H9 (cell line): ENCODE data around the gene PTAR1. TPM values are rescaled to one million over a fixed set of nuclear protein-coding genes. Genes with fewer than 3 reads are reported as not detected.

Experiments
- DNase-seq: peaks from one replicate; pipeline ENCODE4 v3.0.0-alpha.2; 2017
- H2AFZ ChIP-seq: one replicate; pipeline ENCODE4 v1.6.1; 2013; ENCODE audit warnings: mild to moderate bottlenecking, low read length, control low read depth, moderate library complexity
- H2AK5ac ChIP-seq: 2 replicates; pipeline ENCODE4 v1.6.1; 2013; ENCODE audit warnings: low read length, control low read depth, mixed read lengths; ENCODE audit not compliant: insufficient read length
- H2BK120ac ChIP-seq: one replicate; pipeline ENCODE4 v1.6.1; 2013; ENCODE audit warnings: low read depth, mild to moderate bottlenecking, low read length, control low read depth, inconsistent platforms; ENCODE audit not compliant: poor library complexity, severe bottlenecking
- H2BK12ac ChIP-seq: 2 replicates; pipeline ENCODE4 v1.6.1; 2013; ENCODE audit warnings: low read length, control low read depth, mixed read lengths, low read depth; ENCODE audit not compliant: insufficient read length
- H2BK15ac ChIP-seq: 2 replicates; pipeline ENCODE4 v1.6.1; 2013; ENCODE audit warnings: low read depth, low read length, control low read depth
- H2BK20ac ChIP-seq: one replicate; pipeline ENCODE4 v1.6.1; 2013; ENCODE audit warnings: low read depth, mild to moderate bottlenecking, low read length, control low read depth, inconsistent platforms; ENCODE audit not compliant: poor library complexity, severe bottlenecking
- H2BK5ac ChIP-seq: 2 replicates; pipeline ENCODE4 v1.6.1; 2013; ENCODE audit warnings: low read length, control low read depth, mixed read lengths; ENCODE audit not compliant: insufficient read length
- H3K14ac ChIP-seq: 2 replicates; pipeline ENCODE4 v1.6.1; 2013; ENCODE audit warnings: low read length, control low read depth; ENCODE audit not compliant: insufficient read depth
- H3K18ac ChIP-seq: 2 replicates; pipeline ENCODE4 v1.6.1; 2013; ENCODE audit warnings: low read depth, mild to moderate bottlenecking, mixed read lengths, low read length, control low read depth; ENCODE audit not compliant: insufficient read length
- H3K23ac ChIP-seq: 2 replicates; pipeline ENCODE4 v1.6.1; 2013; ENCODE audit warnings: low read length, control low read depth, mixed read lengths, low read depth; ENCODE audit not compliant: insufficient read length
- H3K23me2 ChIP-seq: 2 replicates; pipeline ENCODE4 v1.6.1; 2013; ENCODE audit warnings: low read depth, mild to moderate bottlenecking, mixed read lengths, low read length, control low read depth; ENCODE audit not compliant: insufficient read length, poor library complexity, severe bottlenecking
- H3K27ac ChIP-seq: 2 replicates; pipeline ENCODE4 v1.5.1; 2013; ENCODE audit warnings: low read length, control low read depth, mixed read lengths, low read depth; ENCODE audit not compliant: insufficient read length
- H3K27me3 ChIP-seq: 2 replicates; pipeline ENCODE4 v1.6.1; 2013; ENCODE audit warnings: low read length, control low read depth, inconsistent platforms; ENCODE audit not compliant: insufficient read depth
- H3K4ac ChIP-seq: 2 replicates; pipeline ENCODE4 v1.6.1; 2013; ENCODE audit warnings: low read depth, mild to moderate bottlenecking, control low read depth, inconsistent platforms, low read length, moderate library complexity
- H3K4me1 ChIP-seq: 2 replicates; pipeline ENCODE4 v1.6.1; 2013; ENCODE audit warnings: low read length, control low read depth, inconsistent platforms; ENCODE audit not compliant: insufficient read depth
- H3K4me2 ChIP-seq: 2 replicates; pipeline ENCODE4 v1.6.1; 2013; ENCODE audit warnings: low read length, control low read depth, mixed read lengths; ENCODE audit not compliant: insufficient read length, insufficient read depth
- H3K56ac ChIP-seq: 2 replicates; pipeline ENCODE4 v1.6.1; 2013; ENCODE audit warnings: low read depth, mild to moderate bottlenecking, mixed read lengths, low read length, control low read depth; ENCODE audit not compliant: insufficient read length
- H3K79me1 ChIP-seq: 2 replicates; pipeline ENCODE4 v1.6.1; 2013; ENCODE audit warnings: low read depth, mild to moderate bottlenecking, moderate library complexity, low read length, control low read depth, inconsistent platforms; ENCODE audit not compliant: insufficient read depth, poor library complexity, severe bottlenecking
- H3K79me2 ChIP-seq: 2 replicates; pipeline ENCODE4 v1.6.1; 2013; ENCODE audit warnings: low read length, control low read depth, inconsistent platforms; ENCODE audit not compliant: insufficient read depth
- H3K9ac ChIP-seq: 2 replicates; pipeline ENCODE4 v1.6.1; 2013; ENCODE audit warnings: low read length, control low read depth, mixed read lengths; ENCODE audit not compliant: insufficient read length; ENCODE audit errors: extremely low read depth
- H3K9me3 ChIP-seq: one replicate; pipeline ENCODE4 v1.6.1; 2013; ENCODE audit warnings: low read depth, low read length, inconsistent platforms; ENCODE audit not compliant: control insufficient read depth
- H3T11ph ChIP-seq: one replicate; pipeline ENCODE4 v1.6.1; 2013; ENCODE audit warnings: mild to moderate bottlenecking, low read length, control low read depth, inconsistent platforms
- H4K20me1 ChIP-seq: one replicate; pipeline ENCODE4 v1.6.1; 2013; ENCODE audit not compliant: control insufficient read depth, insufficient read length, insufficient read depth
- H4K5ac ChIP-seq: 2 replicates; pipeline ENCODE4 v1.6.1; 2013; ENCODE audit warnings: low read depth, mild to moderate bottlenecking, mixed read lengths, low read length, control low read depth; ENCODE audit not compliant: insufficient read length
- H4K8ac ChIP-seq: replicated peaks from 2 replicates; pipeline ENCODE4 v1.6.1; 2013; ENCODE audit warnings: low read length, control low read depth, mixed read lengths, low read depth; ENCODE audit not compliant: insufficient read length
- H4K91ac ChIP-seq: 2 replicates; pipeline ENCODE4 v1.6.1; 2013; ENCODE audit warnings: low read depth, mild to moderate bottlenecking, moderate library complexity, mixed read lengths, low read length, control low read depth; ENCODE audit not compliant: insufficient read length
- H3K27ac Mint-ChIP-seq, 3 experiments: 2 replicates in 2 of 3; 3 replicates in 1 of 3; pipeline ENCODE4 v1.8.0; 2020 to 2021; ENCODE audit warnings: mixed read lengths in 3 of 3, mild to moderate bottlenecking in 1 of 3, moderate library complexity in 1 of 3
- H3K27me3 Mint-ChIP-seq: 2 replicates; pipeline ENCODE4 v1.8.0; 2021; ENCODE audit warnings: low read depth, mild to moderate bottlenecking, moderate library complexity, mixed read lengths
- H3K36me3 Mint-ChIP-seq, 3 experiments: 2 replicates in 2 of 3; 3 replicates in 1 of 3; pipeline ENCODE4 v1.8.0; 2020 to 2021; ENCODE audit warnings: low read depth in 3 of 3, mixed read lengths in 3 of 3; ENCODE audit not compliant: insufficient read depth in 1 of 3
- H3K4me1 Mint-ChIP-seq, 2 experiments: 2 replicates each; pipeline ENCODE4 v1.8.0; 2020; ENCODE audit warnings: mixed read lengths in 2 of 2
- H3K4me3 Mint-ChIP-seq, 2 experiments: 2 replicates in 1 of 2; 3 replicates in 1 of 2; pipeline ENCODE4 v1.8.0; 2020 to 2021; ENCODE audit warnings: mild to moderate bottlenecking in 2 of 2, mixed read lengths in 2 of 2, moderate library complexity in 1 of 2
- H3K9me3 Mint-ChIP-seq, 2 experiments: 2 replicates in 1 of 2; 3 replicates in 1 of 2; pipeline ENCODE4 v1.8.0; 2020; ENCODE audit warnings: mild to moderate bottlenecking in 2 of 2, mixed read lengths in 2 of 2, moderate library complexity in 1 of 2
- WGBS: extraction: QIAGEN DNeasy Blood & Tissue Kit; methylation state at CpG from one replicate; pipeline ENCODE4 v1.1.7; 2013; ENCODE audit warnings: missing lambda C conversion rate, low lambda C conversion rate, mixed read lengths; ENCODE audit not compliant: insufficient read length; ENCODE audit errors: extremely low coverage; 5-methylcytosine and 5-hydroxymethylcytosine counted together
- total RNA-seq: library from RNA; stranded (reverse); gene quantifications from 2 replicates; pipeline ENCODE4 v1.2.1, GENCODE V29; 2021
- TF ChIP-seq, protein P1 (sequence below): fragments of 200-600 bp; sonication (generic); conservative IDR thresholded peaks from 3 replicates; pipeline ENCODE4 v1.8.0; 2021; ENCODE audit warnings: antibody characterized with exemption, mild to moderate bottlenecking

Gene PTAR1
- total RNA-seq, 1 experiment from 2014 or later, result 117 TPM

DNA sequence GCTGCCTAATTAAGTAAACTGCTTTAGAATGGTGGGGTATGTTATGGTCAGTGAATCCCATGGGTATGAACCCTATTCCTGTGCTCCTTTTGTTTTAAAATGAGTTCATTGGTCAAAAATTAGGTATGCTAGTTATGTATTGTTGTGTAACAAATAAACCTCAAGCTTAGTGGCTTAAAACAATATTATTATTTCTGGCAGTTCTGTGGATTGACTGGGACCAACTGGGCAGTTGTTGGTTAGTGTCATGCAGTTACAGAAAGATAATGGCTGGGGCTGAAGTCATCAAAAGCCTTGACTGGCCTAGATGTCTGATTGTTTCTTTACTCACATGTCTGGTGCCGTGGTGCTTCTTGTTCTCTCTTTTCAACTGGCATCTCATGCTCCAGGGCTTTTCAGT, 8.9 kb upstream of the PTAR1 start:
- Histone ChIP-seq H3K14ac (no peak overlapping the region), H4K5ac (no peak overlapping the region), H3K56ac (no peak overlapping the region), H4K20me1 (no peaks in the 10 kb centered on the region), H3K27me3 (no peaks in the 10 kb centered on the region), H2BK15ac (no peak overlapping the region), H3K9me3 (no peaks in the 10 kb centered on the region), H2BK120ac (no peak overlapping the region), H4K8ac (no peak overlapping the region), H3K23ac (no peak overlapping the region), H2BK20ac (no peak overlapping the region), H3K4ac (no peak overlapping the region), H2AFZ (no peak overlapping the region), H4K91ac (no peak overlapping the region), H3K27ac (no peak overlapping the region), H3K79me1 (no peaks in the 10 kb centered on the region), H2BK5ac (no peak overlapping the region), H3K18ac (no peak overlapping the region), H2BK12ac (no peak overlapping the region), H3K23me2 (no peaks in the 10 kb centered on the region), H3K4me1 (no peaks in the 10 kb centered on the region; the same call in 1 of the 2 replicates), H3K79me2 (no peaks in the 10 kb centered on the region), H3K4me2 (no peak overlapping the region), H3K9ac (no peak overlapping the region), H3T11ph (no peak overlapping the region), H2AK5ac (no peak overlapping the region)
- Mint-ChIP-seq H3K9me3 (peaks cover 0 to 5% of the 10 kb centered on the region in 2 experiments; a peak in 2 of 5 replicates), H3K4me3 (no peak overlapping the region), H3K36me3 (peaks cover 0 to 7% (median 0%) of the 10 kb centered on the region in 3 experiments; a peak in 3 of 7 replicates), H3K27me3 (no peaks in the 10 kb centered on the region), H3K4me1 (peaks cover 15 to 17% of the 10 kb centered on the region in 2 experiments), H3K27ac (no peak overlapping the region)
- no peak for DNase-seq
- TF ChIP-seq, protein P1, sequence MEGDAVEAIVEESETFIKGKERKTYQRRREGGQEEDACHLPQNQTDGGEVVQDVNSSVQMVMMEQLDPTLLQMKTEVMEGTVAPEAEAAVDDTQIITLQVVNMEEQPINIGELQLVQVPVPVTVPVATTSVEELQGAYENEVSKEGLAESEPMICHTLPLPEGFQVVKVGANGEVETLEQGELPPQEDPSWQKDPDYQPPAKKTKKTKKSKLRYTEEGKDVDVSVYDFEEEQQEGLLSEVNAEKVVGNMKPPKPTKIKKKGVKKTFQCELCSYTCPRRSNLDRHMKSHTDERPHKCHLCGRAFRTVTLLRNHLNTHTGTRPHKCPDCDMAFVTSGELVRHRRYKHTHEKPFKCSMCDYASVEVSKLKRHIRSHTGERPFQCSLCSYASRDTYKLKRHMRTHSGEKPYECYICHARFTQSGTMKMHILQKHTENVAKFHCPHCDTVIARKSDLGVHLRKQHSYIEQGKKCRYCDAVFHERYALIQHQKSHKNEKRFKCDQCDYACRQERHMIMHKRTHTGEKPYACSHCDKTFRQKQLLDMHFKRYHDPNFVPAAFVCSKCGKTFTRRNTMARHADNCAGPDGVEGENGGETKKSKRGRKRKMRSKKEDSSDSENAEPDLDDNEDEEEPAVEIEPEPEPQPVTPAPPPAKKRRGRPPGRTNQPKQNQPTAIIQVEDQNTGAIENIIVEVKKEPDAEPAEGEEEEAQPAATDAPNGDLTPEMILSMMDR, result no peak
- no CpG with 5 or more reads among the region's 1 CpG for WGBS
